Left renal pelvis (tissue), 4 donors: ENCODE data around the gene GTF3C5. TPM values are rescaled to one million over a fixed set of nuclear protein-coding genes. Genes with fewer than 3 reads are reported as not detected.
"Not testable (repeated sequence)": the region's sequence is repeated elsewhere in the genome, so short reads cannot be mapped to it uniquely, and the experiment has no call there.

Source experiments
- DNase-seq, 4 donors: peaks; one replicate each; pipeline ENCODE4 v3.0.0-alpha.2; 2013; ENCODE audit warnings: low read depth in 4 of 4, low spot score in 3 of 4
- polyA plus RNA-seq, 4 donors: library from polyadenylated mRNA; unstranded; fragments of 120-200 nt; gene quantifications; one replicate each; pipeline ENCODE4 v1.2.1, GENCODE V29; 2013; ENCODE audit not compliant: insufficient read length in 4 of 4

GTF3C5 gene
- polyA plus RNA-seq, 4 donors: 53.2 to 79.9 (median 64.2) TPM

DNA sequence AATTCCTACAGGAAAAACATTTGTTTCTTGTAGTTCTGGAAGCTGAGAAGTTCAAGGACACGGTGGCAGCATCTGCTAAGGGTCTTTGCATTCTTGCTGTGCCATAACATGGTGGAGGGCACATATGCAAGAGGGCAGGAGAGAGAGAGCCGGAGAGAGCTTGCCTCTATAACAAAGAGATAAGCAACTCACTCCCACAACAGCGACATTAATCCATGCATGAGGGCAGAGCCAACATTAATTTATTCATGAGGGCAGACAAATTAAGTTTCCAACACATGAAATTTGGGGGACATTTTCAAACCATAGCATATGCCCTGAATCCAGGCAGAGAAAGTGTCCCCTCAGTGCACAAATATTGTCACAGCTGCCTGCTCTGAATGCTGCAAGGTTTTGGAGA, 4.4 kb upstream of the GTF3C5 start:
- DNase-seq: no peak

DNA sequence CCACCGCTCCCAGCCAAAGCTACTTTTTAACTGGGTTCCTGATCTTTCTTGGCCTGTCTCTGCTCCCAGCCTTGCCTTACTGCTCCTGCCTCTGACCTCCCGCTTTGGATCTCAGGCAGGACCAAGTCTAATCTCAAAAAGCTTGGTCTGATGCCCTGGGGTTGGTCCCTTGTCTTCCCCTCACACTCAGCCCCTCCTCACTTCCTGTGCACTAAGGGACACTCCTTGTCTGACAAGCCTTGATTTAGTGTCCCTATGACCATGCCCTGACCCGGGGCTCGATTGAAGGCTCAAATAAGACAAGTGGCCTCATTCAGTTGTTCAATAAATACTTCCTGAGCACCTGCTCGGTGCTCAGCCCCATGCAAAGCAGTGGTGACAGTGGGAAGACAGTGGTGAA, 3.7 kb upstream of the GTF3C5 start:
- no peak for DNase-seq

GRCh38 chr9:133028221-133028620, 2.6 kb upstream of the GTF3C5 start:
- DNase-seq: no peak

GRCh38 chr9:133029994-133030316, 842 bp upstream of the GTF3C5 start:
- no peak for DNase-seq

- DNase-seq: peak in 1 of 4 donors; percentile 16
Measured at GRCh38 chr9:133031130-133031422, 279 bp downstream of the GTF3C5 start.

DNA sequence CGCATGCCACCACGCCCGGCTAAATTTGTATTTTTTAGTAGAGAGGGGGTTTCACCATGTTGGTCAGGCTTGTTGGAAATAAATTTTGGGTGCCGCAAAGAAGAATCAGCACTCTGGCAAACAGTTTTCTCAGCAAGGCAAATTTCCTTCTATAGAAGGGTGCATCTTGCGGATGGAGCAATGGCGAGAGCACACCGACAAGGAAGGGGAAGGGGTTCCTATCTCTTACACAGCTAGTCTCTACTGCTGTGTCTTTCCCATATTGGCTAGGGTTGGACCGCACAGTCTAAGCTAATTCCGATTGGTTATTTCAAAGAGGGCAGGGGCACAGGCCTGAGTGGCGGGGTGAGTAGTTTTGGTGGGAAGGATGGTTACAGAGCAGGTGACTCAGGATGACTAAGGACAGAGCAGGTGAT, 707 bp downstream of the GTF3C5 start:
- DNase-seq: no peak

DNA sequence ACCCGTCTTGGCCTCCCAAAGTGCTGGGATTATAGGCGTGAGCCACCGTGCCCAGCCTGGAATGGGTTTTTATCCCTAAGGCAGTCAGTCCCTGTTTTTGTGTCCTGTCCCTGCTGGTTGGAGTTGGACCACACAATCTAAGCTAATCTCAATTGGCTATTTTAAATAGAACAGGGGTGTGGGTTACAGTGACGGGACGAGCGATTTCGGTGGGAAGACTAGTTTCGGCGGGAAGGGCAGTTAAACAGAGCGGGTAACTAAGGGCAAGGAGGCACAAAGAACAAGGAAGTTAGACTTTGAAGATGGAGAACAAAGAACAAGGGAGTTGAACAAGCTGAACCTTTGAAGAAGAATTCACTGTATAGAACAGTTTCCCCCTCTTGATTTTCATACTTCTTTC, 1.4 kb downstream of the GTF3C5 start:
- DNase-seq: no peak

DNA sequence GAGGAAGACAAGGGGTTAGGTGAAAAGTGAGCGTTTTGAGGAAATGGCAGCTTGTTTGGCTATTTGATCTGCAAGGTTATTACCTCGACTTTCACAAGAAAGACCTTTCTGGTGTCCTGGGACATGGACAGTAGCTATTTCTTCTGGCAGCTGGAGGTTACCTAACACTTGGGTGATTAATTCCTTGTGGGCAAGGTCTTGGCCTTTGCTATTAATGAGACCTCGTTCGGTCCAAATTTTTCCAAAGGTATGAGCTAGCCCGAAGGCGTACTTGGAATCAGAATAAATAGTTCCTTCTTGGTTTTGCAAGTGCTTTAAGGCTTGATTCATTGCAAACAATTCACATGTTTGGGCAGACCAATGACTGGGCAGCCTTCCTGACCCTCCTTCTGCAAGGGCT, 4.9 kb downstream of the GTF3C5 start:
- DNase-seq: no peak

DNA sequence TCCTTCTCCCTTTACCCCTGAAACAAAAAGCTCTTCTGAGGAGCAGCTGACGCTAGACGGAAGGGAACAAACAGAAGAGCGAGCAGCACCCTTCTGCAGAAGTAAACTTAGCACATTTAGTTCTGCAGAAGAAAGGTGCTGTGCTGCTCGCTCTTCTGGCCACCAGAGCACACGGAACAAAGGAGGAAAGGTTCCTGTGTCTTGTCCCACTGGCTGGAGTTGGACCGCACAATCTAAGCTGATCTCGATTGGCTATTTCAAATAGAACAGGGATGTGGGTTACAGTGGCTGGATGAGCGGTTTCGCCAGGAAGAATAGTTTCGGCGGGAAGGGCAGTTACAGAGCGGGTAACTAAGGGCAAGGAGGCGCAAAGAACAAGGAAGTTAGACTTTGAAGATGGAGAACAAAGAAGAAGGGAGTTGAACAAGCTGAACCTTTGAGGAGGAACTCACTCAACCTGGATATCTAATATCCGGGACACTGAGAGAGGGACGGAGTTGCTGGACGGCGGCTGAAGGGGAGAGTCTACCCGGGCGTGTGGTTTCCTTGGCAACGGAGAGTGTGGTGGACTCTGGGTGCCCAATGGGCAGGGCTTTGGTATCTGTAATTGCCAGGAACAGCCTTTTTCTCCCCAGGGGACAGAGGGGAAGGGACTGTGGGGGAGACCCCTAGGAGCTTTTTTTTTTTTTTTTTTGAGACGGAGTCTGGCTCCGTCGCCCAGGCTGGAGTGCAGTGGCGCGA, 7.1 kb downstream of the GTF3C5 start:
- no peak for DNase-seq

DNA sequence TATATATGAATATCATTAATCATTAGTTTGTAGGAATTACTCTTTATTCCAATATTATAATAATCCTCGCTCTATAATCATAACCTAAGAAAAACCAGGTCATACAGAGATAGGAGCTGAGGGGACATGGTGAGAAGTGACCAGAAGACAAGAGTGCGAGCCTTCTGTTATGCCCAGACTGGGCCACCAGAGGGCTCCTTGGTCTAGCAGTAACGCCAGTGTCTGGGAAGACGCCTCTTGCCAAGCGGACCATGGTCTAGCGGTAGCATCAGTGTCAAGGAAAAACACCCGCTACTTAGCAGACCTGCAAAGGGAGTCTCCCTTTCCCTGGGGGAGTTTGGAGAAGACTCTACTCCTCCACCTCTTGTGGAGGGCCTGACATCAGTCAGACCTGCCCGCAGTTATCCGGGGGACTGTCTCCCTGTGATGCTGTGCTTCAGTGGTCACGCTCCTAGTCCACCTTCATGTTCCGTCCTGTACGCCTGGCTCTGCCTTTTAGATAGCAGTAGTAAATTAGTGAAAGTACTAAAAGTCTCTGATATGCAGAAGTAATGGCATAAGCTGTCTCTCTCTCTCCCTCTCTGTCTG, 10.2 kb downstream of the GTF3C5 start:
- DNase-seq: not testable (repeated sequence)

DNA sequence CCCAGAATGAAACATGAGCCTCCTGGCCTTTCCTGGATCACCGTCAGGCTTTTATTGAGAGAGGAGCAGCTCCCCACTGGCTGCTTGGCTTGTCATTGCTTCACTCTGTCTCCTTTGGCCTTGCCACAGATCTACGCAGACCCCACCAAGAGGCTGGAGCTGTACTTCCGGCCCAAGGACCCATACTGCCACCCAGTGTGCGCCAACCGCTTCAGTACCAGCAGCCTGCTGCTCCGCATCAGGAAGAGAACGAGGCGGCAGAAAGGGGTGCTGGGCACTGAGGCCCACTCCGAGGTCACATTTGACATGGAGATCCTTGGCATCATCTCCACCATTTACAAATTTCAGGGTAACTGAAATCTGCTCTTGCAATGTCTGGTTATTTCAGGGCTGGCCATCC, 11.2 kb downstream of the GTF3C5 start:
- no peak for DNase-seq

- no peak for DNase-seq
Measured at GRCh38 chr9:133042676-133043075, 11.9 kb downstream of the GTF3C5 start.

GRCh38 chr9:133043449-133044035, 12.7 kb downstream of the GTF3C5 start:
- DNase-seq: no peak

DNA sequence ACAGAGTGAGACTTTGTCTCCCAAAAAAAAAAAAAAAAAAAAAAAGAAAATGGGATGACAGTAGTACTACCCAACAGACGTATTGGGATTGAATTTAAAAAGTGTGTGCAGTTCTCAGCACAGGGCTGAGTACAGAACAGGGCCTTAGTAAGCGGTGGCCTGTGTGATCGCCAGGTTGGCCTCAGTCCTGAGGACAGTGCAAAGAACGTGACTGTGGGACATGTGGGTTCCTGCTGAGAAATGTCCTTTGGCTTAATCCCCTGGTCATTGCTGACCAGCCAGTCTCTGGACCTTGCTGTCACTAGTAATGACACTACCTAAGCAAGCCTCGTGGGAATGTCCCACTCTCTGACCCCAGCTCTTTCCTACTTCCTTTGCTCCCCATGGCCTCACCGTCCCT, 13.3 kb downstream of the GTF3C5 start:
- DNase-seq: no peak

DNA sequence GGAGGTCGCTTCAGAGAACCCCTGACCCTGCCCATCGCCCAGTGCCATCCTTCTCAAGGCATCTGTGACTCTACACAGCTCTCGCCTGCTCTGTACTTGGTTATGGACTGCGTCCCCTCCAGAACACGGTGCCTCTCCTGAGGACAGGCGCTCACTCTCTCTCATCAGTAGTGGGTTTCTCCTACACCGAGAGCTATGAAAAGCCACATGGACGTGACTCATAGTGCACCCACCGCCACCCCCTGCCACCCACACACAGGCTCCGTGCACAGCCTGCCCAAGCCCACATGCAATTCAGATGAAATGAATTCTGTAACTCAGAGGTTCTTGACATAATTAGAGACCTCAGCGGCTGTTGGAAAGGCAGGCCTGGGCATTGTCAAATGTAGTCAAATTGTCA, 13.9 kb downstream of the GTF3C5 start:
- no peak for DNase-seq

- no peak for DNase-seq
Measured at GRCh38 chr9:133045132-133045531, 14.3 kb downstream of the GTF3C5 start.

DNA sequence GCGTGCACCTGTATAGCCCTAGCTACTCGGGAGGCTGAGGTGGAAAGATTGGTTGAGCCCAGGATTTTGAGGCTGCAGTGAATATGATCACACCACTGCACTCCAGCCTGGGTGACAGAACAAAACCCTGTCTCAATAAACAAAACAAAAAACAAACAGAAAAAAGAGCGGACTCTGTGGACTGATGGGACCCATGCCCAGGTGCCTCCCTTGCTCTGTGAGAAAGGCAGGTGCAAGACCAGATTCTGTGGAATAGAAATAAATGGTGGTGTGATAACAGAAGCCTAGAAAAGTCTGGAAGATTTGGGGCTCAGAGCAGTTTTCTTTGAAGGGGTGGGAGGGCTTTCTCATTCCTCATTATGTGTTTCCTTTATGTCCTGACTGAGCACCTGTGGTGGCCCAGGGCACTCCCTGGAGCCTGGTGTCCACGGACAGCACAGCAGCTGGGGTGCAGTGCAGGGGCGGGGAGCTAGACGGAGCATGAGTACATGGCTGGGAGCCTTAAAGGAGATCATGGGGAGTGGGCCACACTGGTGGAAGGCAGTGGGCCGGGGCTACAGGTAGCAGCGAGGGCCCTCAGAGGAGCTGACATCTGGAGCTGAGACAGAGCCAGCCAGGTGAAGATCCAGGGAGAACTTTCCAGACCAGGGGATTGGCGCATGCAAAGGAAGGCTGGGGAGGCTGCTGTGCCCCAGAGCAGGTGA, 15.6 kb downstream of the GTF3C5 start:
- no peak for DNase-seq

- DNase-seq: no peak
Measured at GRCh38 chr9:133046900-133047295, 16.1 kb downstream of the GTF3C5 start.

GRCh38 chr9:133048595-133048994, 17.8 kb downstream of the GTF3C5 start:
- no peak for DNase-seq

GRCh38 chr9:133049043-133049442, 18.2 kb downstream of the GTF3C5 start:
- DNase-seq: no peak

DNA sequence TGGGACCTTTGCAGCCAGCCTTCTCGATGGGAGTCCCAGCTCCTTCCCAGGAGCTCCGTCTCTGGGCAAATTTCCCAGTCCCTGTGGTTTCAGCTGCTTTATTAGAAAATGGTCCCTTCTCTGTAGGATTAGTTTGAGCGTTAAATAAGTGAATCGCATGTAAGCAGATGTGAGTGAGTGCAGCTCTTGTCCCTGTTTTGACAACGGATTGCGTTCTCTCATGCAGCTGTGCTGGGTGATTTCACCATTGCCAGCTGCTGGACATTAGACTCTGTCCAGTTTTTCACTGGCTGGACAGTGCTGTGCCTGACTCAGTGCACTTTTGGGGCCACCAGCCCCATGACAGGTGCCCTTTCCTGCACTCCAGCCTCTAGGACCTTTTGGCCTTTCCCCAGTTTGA, 19.3 kb downstream of the GTF3C5 start:
- DNase-seq: no peak

GRCh38 chr9:133050781-133051180, 20.0 kb downstream of the GTF3C5 start:
- no peak for DNase-seq
